ENCODE results near the gene CEP78. TPM values are rescaled to one million over a fixed set of nuclear protein-coding genes. Genes with fewer than 3 reads are reported as not detected.

CEP78 gene
- total RNA-seq, 1 experiment from 2014 or later = 48.1 TPM

- no peak overlapping the region for H3K4me3 ChIP-seq (replicated peaks in 1 of 2; ENCODE audit: low read depth in 1 of 2, low read length in 2 of 2)
- RAD21 ChIA-PET (ENCODE audit: low non-redundant PET in 1 of 2, low total read pairs in 2 of 2, uncharacterized antibody in 2 of 2, unreplicated experiment in 2 of 2) = no interaction called here
- H3K79me2 ChIP-seq (ENCODE audit: insufficient read depth, low read length) = peaks cover 9% of the 10 kb centered on the region
- no peak overlapping the region for H3K4me2 ChIP-seq (ENCODE audit: low read length)
- intact Hi-C loops (cut with micrococcal nuclease) = no loop called here
- H2AFZ ChIP-seq (ENCODE audit: low read depth, low read length, poor library complexity, severe bottlenecking) = no peak overlapping the region
- no peak overlapping the region for H3K27ac ChIP-seq (ENCODE audit: low read depth, low read length)
- peaks cover 11 to 12% of the 10 kb centered on the region in 2 experiments; a peak in 3 of 4 replicates for H3K4me1 ChIP-seq (ENCODE audit: control insufficient read depth in 1 of 2, insufficient read depth in 2 of 2, low read length in 2 of 2)
- no peaks in the 10 kb centered on the region for H3K9me3 ChIP-seq (ENCODE audit: control insufficient read depth in 1 of 2, insufficient read depth in 1 of 2, low read depth in 1 of 2, low read length in 2 of 2)
- no peaks in the 10 kb centered on the region for H3K36me3 ChIP-seq (ENCODE audit: control insufficient read depth in 1 of 2, insufficient read depth in 2 of 2, low read length in 2 of 2)
- no peaks in the 10 kb centered on the region for H4K20me1 ChIP-seq (ENCODE audit: insufficient read depth)
- H3K27me3 ChIP-seq (ENCODE audit: insufficient read depth, low read length) = no peaks in the 10 kb centered on the region
- no peak overlapping the region for H3K9ac ChIP-seq (ENCODE audit: low read length)
- no peaks in the 10 kb centered on the region for H3K9me2 ChIP-seq (ENCODE audit: insufficient read depth)
- no TSS peak for BruUV-seq (replicated peaks)
- DNase-seq (ENCODE audit: low read depth, low spot score) (no peak), ATAC-seq (no peak)
- TF ChIP-seq JUND (IDR thresholded peaks at IDR 0.05) = no peak
- TF ChIP-seq SRF (IDR thresholded peaks at IDR 0.05; ENCODE audit: low read depth) = no peak
- CTCF ChIA-PET = no interaction called here
- POLR2A ChIA-PET = no interaction called here
These were observed 57.0 kb downstream of the CEP78 start for GRCh38 chr9:78292716-78293497.

- CTCF ChIA-PET = interaction anchor here (0.7 kb wide), 1 partner anchor 624 kb away, joined by 3 read pairs; no protein-coding TSS in a partner anchor
- Histone ChIP-seq H3K9me3 (ENCODE audit: control insufficient read depth in 1 of 2, insufficient read depth in 1 of 2, low read depth in 1 of 2, low read length in 2 of 2) (no peaks in the 10 kb centered on the region), H3K27ac (ENCODE audit: low read depth, low read length) (no peak overlapping the region), H3K4me1 (ENCODE audit: control insufficient read depth in 1 of 2, insufficient read depth in 2 of 2, low read length in 2 of 2) (peaks cover 17 to 21% of the 10 kb centered on the region in 2 experiments; a peak in 3 of 4 replicates), H3K36me3 (ENCODE audit: control insufficient read depth in 1 of 2, insufficient read depth in 2 of 2, low read length in 2 of 2) (no peaks in the 10 kb centered on the region), H3K9ac (ENCODE audit: low read length) (no peak overlapping the region), H3K27me3 (ENCODE audit: insufficient read depth, low read length) (no peaks in the 10 kb centered on the region), H2AFZ (ENCODE audit: low read depth, low read length, poor library complexity, severe bottlenecking) (no peak overlapping the region), H4K20me1 (ENCODE audit: insufficient read depth) (no peaks in the 10 kb centered on the region), H3K9me2 (ENCODE audit: insufficient read depth) (no peaks in the 10 kb centered on the region), H3K79me2 (ENCODE audit: insufficient read depth, low read length) (peaks cover 24% of the 10 kb centered on the region), H3K4me3 (replicated peaks in 1 of 2; ENCODE audit: low read depth in 1 of 2, low read length in 2 of 2) (no peak overlapping the region), H3K4me2 (ENCODE audit: low read length) (no peak overlapping the region)
- RAD21 ChIA-PET (ENCODE audit: low non-redundant PET in 1 of 2, low total read pairs in 2 of 2, uncharacterized antibody in 2 of 2, unreplicated experiment in 2 of 2) = no interaction called here
- POLR2A ChIA-PET = no interaction called here
- ATAC-seq (no peak), DNase-seq (ENCODE audit: low read depth, low spot score) (no peak)
- BruUV-seq (replicated peaks) = no TSS peak
- intact Hi-C loops (cut with micrococcal nuclease) = no loop called here
- TF ChIP-seq EZH2 (IDR thresholded peaks at IDR 0.05) (no peak), CBX3 (IDR thresholded peaks at IDR 0.05; ENCODE audit: low read depth) (no peak), TCF7L2 (IDR thresholded peaks at IDR 0.05; ENCODE audit: borderline replicate concordance, extremely low read depth, insufficient read depth, insufficient read length) (no peak), POLR2A (IDR thresholded peaks at IDR 0.05; ENCODE audit: borderline replicate concordance, extremely low read depth, insufficient read depth, insufficient read length) (no peak), RAD21 (IDR thresholded peaks at IDR 0.05; ENCODE audit: low read depth) (no peak), EZH2phosphoT487 (IDR thresholded peaks at IDR 0.05; ENCODE audit: borderline replicate concordance) (no peak), SIN3A (IDR thresholded peaks at IDR 0.05; ENCODE audit: low read depth) (no peak), MAX (IDR thresholded peaks at IDR 0.05) (no peak)
These were observed 58.7 kb downstream of the CEP78 start for GRCh38 chr9:78294290-78295176.
